ENCODE measurements around the gene CUL4B.
"Not testable (repeated sequence)": the region's sequence is repeated elsewhere in the genome, so short reads cannot be mapped to it uniquely, and the experiment has no call there.

The CUL4B gene

DNA sequence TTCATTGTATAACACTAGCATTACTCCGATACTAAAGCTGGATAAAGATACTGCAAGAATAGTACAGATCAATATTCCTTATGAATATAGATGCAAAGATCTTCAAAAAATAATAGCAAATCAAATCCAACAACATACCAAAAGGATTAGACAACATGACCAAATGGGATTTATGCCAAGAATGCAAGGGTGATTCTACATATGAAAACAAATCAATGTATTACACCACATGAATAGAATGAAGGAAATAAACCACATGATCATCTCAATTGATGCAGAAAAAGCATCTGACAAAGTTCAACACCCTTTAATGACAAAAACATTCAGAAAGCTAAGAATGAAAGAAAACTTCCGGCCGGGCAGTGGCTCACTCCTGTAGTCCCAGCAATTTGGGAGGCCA is 42.8 kb downstream of the CUL4B start:
- no peak for DNase-seq

DNA sequence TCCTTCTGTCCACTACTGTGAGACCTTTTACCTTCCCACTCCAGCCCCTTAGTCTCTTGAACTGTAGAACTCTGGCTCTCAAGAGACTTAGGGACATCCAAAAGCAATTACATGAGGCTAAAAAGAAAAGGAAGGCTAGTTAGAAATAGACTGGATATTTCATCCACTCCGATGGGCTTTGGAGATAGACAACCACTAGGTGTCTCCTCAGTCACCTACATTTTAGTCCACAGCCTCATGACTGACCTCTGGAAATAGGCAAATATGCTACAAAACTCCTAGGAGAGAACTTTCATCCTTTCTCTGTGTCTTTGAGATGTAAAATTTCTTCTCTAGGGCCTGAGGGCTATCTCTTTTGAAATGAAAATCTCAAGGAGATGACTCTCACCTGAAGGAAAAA is 46.5 kb downstream of the CUL4B start:
- DNase-seq = no peak

DNA sequence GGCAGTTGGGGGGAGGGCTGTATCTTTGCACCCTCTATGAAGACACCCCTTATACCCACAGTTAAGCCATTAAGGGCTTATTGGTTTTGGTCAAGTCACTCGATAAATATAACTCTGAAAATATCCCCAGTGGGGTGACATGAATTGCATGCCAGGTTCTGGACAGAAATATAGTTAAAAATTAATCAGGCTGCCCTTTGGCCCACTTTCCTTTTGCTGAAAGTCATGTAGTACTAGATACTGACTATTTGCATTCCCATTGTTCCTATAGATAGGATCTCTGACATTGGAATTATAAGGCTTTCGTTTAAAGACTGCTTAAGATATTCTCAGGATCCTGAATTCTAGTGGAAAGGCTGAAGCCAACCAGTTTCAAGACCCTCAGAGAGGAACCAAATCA is 48.1 kb downstream of the CUL4B start:
- DNase-seq = no peak

- DNase-seq = no peak
Observed at GRCh38 chrX:120512222-120512621, 48.5 kb downstream of the CUL4B start.

DNA sequence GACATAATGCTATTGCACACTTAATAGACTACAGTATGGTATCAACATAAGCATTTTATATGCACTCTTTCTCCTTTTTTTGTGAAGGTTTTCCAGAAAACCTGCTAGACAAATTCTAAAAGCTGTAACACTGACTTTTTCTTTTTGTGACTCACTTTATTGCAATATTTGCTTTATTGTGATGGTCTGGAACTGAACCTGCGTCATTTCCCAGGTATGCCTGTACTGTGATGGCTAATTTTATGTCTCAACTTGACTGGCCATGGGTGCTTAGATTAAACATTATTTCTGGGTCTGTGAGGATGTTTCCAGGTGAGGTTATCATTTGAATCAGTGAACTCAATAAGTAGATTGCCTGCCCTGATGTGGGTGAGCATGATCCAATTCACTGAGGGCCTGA is 56.2 kb downstream of the CUL4B start:
- DNase-seq = no peak

DNA sequence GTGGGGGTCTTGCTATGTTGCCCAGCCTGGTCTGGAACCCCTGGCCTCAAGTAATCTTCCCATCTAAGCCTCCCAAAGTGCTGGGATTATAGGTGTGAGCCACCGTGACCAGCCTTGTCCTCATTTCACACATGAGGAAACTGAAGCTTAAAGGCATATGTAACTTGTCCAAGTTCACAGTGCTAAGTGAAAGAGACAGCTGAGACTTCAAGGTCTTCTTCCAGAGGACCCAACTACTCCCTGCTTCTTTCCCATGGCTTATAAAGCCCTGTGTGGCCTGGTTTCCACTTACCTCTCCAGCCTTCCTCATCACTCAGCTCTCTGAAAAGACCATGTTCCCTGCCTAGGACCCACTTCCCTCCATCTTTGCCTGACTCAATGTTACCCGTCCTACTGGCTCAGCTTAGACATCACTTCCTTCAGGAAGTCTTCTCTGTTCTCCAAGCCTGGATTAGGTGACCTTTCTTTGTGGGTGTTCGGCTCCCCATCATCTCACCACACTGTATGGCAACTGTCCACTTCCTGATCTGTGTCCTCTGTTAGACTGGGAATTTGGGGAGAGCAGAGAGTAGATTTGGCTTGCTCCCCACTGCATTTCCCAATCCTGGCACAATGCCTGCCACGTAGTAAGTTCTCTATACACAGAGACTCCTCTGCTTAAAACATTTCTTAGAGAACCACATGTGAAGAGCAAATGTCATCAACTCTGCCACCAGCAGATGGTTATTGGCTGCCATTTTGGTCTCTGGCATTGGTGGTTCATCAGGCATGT is 61.3 kb downstream of the CUL4B start:
- no peak for DNase-seq

DNA sequence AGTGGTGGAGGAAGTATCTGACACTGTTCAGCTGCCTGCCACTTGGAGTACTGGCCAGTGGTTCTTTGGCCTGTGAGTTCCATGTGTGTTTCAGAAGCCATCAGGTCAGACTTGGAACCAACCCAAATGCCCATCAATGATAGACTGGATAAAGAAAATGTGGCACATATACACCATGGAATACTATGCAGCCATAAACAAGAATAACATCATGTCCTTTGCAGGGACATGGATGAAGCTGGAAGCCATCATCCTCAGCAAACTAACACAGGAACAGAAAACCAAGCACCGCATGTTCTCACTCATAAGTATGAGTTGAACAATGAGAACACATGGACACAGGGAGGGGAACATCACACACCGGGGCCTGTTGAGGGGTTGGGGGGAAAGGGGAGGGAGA is 70.6 kb downstream of the CUL4B start:
- not testable (repeated sequence) for DNase-seq

- DNase-seq = no peak
Observed at GRCh38 chrX:120486786-120487185, 74.0 kb downstream of the CUL4B start.

- peak; percentile 98 for DNase-seq
Observed at GRCh38 chrX:120485638-120486520, 74.9 kb downstream of the CUL4B start.

- DNase-seq = no peak
Observed at GRCh38 chrX:120485315-120485637, 75.5 kb downstream of the CUL4B start.

DNA sequence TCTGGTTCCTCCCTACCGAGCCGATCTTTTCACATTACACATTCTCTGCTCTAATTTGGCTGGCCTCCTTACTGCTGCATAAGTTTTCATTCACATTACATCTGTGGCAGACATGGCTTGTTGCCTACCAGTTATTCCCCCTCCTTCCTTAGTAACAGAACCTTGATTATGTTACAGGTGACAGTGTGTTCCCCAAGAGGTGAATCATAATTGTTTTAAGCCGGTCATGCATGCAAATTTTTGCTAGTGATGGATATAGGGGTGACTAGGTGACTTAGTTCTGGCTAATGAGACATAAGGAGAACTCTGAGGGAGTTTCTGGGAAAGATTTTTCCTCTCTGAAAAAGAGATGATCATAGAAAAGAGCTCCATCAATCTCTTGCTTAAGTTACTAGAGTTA is 83.3 kb downstream of the CUL4B start:
- DNase-seq = no peak

- no peak for DNase-seq
Observed at GRCh38 chrX:120476714-120477113, 84.0 kb downstream of the CUL4B start.

DNA sequence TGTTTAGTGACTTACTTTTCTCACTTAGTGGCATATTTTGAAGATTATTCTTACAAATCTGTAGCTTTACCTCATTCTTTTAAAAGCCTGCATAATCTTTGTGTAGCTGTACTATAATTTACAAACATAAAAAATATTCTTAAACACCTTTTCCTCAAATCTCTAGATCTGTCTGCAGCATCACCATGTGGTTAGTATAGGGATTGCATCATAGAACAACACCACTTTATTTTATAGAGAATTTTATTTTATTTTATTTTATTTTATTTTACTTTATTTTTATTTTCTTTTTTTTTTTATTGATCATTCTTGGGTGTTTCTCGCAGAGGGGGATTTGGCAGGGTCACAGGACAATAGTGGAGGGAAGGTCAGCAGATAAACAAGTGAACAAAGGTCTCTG is 85.3 kb downstream of the CUL4B start:
- DNase-seq = peak; percentile 8
